Vein endothelial cell (primary cell): Measurements from ENCODE around the gene PTPN18. TPM values are rescaled to one million over a fixed set of nuclear protein-coding genes. Genes with fewer than 3 reads are reported as not detected.

Experiments
- small RNA-seq: library from RNA; depleted of rRNA; stranded (forward); fragments of <200 nt; gene quantifications from one replicate; pipeline ENCODE3, GENCODE V24; 2012
- total RNA-seq: library from RNA; depleted of rRNA; stranded (reverse); fragments of >200 nt; gene quantifications from 2 replicates; pipeline ENCODE4 v1.2.3, GENCODE V29; 2012

The PTPN18 gene
- 25.1 and 28.1 TPM in 2 replicates for total RNA-seq

GRCh38 chr2:130355578-130356431 is at the start of gene PTPN18:
TSS of gene PTPN18 (plus strand) at chr2:130356056. CDS start at chr2:130356108, 52 bp downstream.

GRCh38 chr2:130342533-130343275 is 13.2 kb upstream of the PTPN18 start, which contains the start of gene IMP4:
TSS of gene IMP4 (plus strand) at chr2:130342897. CDS start at chr2:130342933, 36 bp downstream.

Small RNAs within 50 kb of the gene (small RNA-seq; reads per million reads assigned to genes)
- gene AC132479.1, result not detected

Other genes starting within 250 kb of the PTPN18 start
- gene POTEF, start 226.8 kb upstream of the PTPN18 start, total RNA-seq, result 0.29 and 0.33 TPM in 2 replicates
- gene CCDC74B, start 210.9 kb upstream of the PTPN18 start, total RNA-seq, result 0.65 and 2.9 TPM in 2 replicates
- 32.3 and 35.6 TPM in 2 replicates for gene SMPD4, start 174.5 kb upstream of the PTPN18 start, total RNA-seq
- 92.4 and 151 TPM in 2 replicates for gene MZT2B, start 173.8 kb upstream of the PTPN18 start, total RNA-seq
- not detected in 2 replicates for gene TUBA3E, start 157.6 kb upstream of the PTPN18 start, total RNA-seq
- gene IMP4, start 13.2 kb upstream of the PTPN18 start, total RNA-seq, result 92.4 and 104 TPM in 2 replicates
- gene POTEI, start 153.3 kb downstream of the PTPN18 start, total RNA-seq, result 0.33 and 0.48 TPM in 2 replicates
- gene CFC1B, start 165.2 kb downstream of the PTPN18 start, total RNA-seq, result not detected in 2 replicates
- not detected in 2 replicates for gene CFC1, start 243.5 kb downstream of the PTPN18 start, total RNA-seq